OCI-LY7 (cell line): Measurements from ENCODE around the gene HECW1. TPM values are rescaled to one million over a fixed set of nuclear protein-coding genes. Genes with fewer than 3 reads are reported as not detected.

Experiments used
- BruUV-seq: library from RNA; stranded (reverse); fragments of 400-500 nt; replicated peaks from 2 replicates; lab custom pipeline; 2021; lab: Mats Ljungman, UMichigan
- CTCF ChIA-PET: fragments of 300-600 bp; sonication (Branson Sonifier 250); formaldehyde crosslinking; loops from one replicate; lab custom pipeline; 2022; ENCODE audit warnings: antibody characterized with exemption; ENCODE audit not compliant: unreplicated experiment; lab: Charles Lee
- POLR2A ChIA-PET: fragments of 300-600 bp; sonication (Branson Sonifier 250); formaldehyde crosslinking; loops from one replicate; lab custom pipeline; 2022; ENCODE audit warnings: antibody characterized with exemption; lab: Charles Lee
- DNase-seq: peaks from one replicate; pipeline ENCODE4 v3.0.0-alpha.2; 2015; ENCODE audit warnings: low spot score
- H2AFZ ChIP-seq: fragments of 200-600 bp; sonication (generic), shearing (Covaris generic); 2 replicates; pipeline ENCODE4 v1.6.1; 2014; ENCODE audit warnings: mild to moderate bottlenecking, antibody characterized with exemption, low read length, moderate library complexity
- H3K27ac ChIP-seq: fragments of 200-600 bp; sonication (generic); 2 replicates; pipeline ENCODE4 v1.5.1; 2014; ENCODE audit warnings: mixed run types, low read depth, mild to moderate bottlenecking, moderate library complexity, low read length, inconsistent platforms; ENCODE audit not compliant: poor library complexity, severe bottlenecking
- H3K36me3 ChIP-seq: fragments of 200-600 bp; sonication (generic); 2 replicates; pipeline ENCODE4 v1.6.1; 2014; ENCODE audit warnings: mild to moderate bottlenecking, antibody characterized with exemption, low read length, moderate library complexity, mixed read lengths; ENCODE audit not compliant: insufficient read depth
- H3K4me1 ChIP-seq: fragments of 200-600 bp; sonication (generic); 2 replicates; pipeline ENCODE4 v1.5.1; 2014; ENCODE audit warnings: mild to moderate bottlenecking, low read length; ENCODE audit not compliant: insufficient read depth, poor library complexity, severe bottlenecking
- H3K4me2 ChIP-seq: fragments of 200-600 bp; sonication (generic); 2 replicates; pipeline ENCODE4 v1.6.1; 2014; ENCODE audit warnings: mild to moderate bottlenecking, low read length
- H3K4me3 ChIP-seq: fragments of 200-600 bp; sonication (generic); 2 replicates; pipeline ENCODE4 v1.5.1; 2014; ENCODE audit warnings: mild to moderate bottlenecking, low read depth, low read length; ENCODE audit not compliant: poor library complexity, severe bottlenecking
- H3K79me2 ChIP-seq: fragments of 200-600 bp; sonication (generic); 2 replicates; pipeline ENCODE4 v1.6.1; 2016; ENCODE audit warnings: low read depth, mild to moderate bottlenecking, low read length, moderate library complexity, mixed read lengths; ENCODE audit not compliant: insufficient read depth
- H3K9me2 ChIP-seq: fragments of 200-600 bp; sonication (generic); 2 replicates; pipeline ENCODE4 v1.6.1; 2016; ENCODE audit warnings: mild to moderate bottlenecking, low read length, mixed read lengths; ENCODE audit not compliant: insufficient read depth
- H3K9me3 ChIP-seq: fragments of 200-600 bp; sonication (generic); 2 replicates; pipeline ENCODE4 v1.6.1; 2014; ENCODE audit warnings: mild to moderate bottlenecking, mixed run types, low read length, mixed read lengths
- H4K20me1 ChIP-seq: fragments of 200-600 bp; sonication (generic); 2 replicates; pipeline ENCODE4 v1.6.1; 2014; ENCODE audit warnings: mild to moderate bottlenecking, antibody characterized with exemption, low read length, moderate library complexity, mixed read lengths; ENCODE audit not compliant: insufficient read depth
- EZH2phosphoT487 ChIP-seq: fragments of 200-600 bp; sonication (generic); IDR thresholded peaks from 2 replicates; pipeline ENCODE4 v1.6.1; 2018; ENCODE audit warnings: low read depth, borderline replicate concordance, mild to moderate bottlenecking, mixed run types, antibody characterized with exemption, low read length, moderate library complexity, mixed read lengths
- intact Hi-C: fragments of 100-400 bp; cut with micrococcal nuclease; formaldehyde crosslinking; loops from one replicate; pipeline ENCODE4 v1.10.0; 2022; ENCODE audit not compliant: unreplicated experiment
- total RNA-seq, 2 experiments: library from RNA; depleted of rRNA in 1 of 2; stranded (reverse); fragments of >200 nt in 1 of 2; shearing (Covaris generic) in 1 of 2; gene quantifications; 2 replicates each; pipeline ENCODE4 v1.2.3, GENCODE V29; 2014 to 2022
- TF ChIP-seq, protein P1 (sequence below): fragments of 200-600 bp; sonication (generic); conservative IDR thresholded peaks from 2 replicates; pipeline ENCODE4 v1.5.1; 2014; ENCODE audit warnings: mild to moderate bottlenecking, antibody characterized with exemption, low read length, moderate library complexity, mixed read lengths

Gene HECW1
- total RNA-seq, 2 experiments from 2014 or later, result 2.0 TPM

DNA sequence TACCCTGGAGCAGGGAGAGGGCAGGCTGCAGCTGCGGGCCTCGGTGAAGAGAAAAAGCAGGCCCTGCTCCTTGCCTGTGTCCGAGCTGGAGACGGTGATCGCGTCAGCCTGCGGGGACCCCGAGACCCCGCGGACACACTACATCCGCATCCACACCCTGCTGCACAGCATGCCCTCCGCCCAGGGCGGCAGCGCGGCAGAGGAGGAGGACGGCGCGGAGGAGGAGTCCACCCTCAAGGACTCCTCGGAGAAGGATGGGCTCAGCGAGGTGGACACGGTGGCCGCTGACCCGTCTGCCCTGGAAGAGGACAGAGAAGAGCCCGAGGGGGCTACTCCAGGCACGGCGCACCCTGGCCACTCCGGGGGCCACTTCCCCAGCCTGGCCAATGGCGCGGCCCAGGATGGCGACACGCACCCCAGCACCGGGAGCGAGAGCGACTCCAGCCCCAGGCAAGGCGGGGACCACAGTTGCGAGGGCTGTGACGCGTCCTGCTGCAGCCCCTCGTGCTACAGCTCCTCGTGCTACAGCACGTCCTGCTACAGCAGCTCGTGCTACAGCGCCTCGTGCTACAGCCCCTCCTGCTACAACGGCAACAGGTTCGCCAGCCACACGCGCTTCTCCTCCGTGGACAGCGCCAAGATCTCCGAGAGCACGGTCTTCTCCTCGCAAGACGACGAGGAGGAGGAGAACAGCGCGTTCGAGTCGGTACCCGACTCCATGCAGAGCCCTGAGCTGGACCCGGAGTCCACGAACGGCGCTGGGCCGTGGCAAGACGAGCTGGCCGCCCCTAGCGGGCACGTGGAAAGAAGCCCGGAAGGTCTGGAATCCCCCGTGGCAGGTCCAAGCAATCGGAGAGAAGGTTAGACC lies 332.5 kb downstream of the HECW1 start:
- POLR2A ChIA-PET, result no interaction called here
- H3K9me3 ChIP-seq, result no peaks in the 10 kb centered on the region
- H4K20me1 ChIP-seq, result no peaks in the 10 kb centered on the region
- H3K4me3 ChIP-seq, result no peak overlapping the region
- DNase-seq, result no peak
- TF ChIP-seq, protein P1, sequence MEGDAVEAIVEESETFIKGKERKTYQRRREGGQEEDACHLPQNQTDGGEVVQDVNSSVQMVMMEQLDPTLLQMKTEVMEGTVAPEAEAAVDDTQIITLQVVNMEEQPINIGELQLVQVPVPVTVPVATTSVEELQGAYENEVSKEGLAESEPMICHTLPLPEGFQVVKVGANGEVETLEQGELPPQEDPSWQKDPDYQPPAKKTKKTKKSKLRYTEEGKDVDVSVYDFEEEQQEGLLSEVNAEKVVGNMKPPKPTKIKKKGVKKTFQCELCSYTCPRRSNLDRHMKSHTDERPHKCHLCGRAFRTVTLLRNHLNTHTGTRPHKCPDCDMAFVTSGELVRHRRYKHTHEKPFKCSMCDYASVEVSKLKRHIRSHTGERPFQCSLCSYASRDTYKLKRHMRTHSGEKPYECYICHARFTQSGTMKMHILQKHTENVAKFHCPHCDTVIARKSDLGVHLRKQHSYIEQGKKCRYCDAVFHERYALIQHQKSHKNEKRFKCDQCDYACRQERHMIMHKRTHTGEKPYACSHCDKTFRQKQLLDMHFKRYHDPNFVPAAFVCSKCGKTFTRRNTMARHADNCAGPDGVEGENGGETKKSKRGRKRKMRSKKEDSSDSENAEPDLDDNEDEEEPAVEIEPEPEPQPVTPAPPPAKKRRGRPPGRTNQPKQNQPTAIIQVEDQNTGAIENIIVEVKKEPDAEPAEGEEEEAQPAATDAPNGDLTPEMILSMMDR, result no peak
- TF ChIP-seq EZH2phosphoT487, result no peak
- H3K4me2 ChIP-seq, result no peak overlapping the region
- H2AFZ ChIP-seq, result no peak overlapping the region
- no peaks in the 10 kb centered on the region for H3K79me2 ChIP-seq
- H3K36me3 ChIP-seq, result no peaks in the 10 kb centered on the region
- CTCF ChIA-PET, result no interaction called here
- no peak overlapping the region for H3K27ac ChIP-seq
- H3K4me1 ChIP-seq, result no peaks in the 10 kb centered on the region
- H3K9me2 ChIP-seq, result no peaks in the 10 kb centered on the region
- intact Hi-C loops, result loop anchor here (10.0 kb wide), 1 partner anchor 260 kb away; no protein-coding TSS in a partner anchor
- BruUV-seq, result no TSS peak

DNA sequence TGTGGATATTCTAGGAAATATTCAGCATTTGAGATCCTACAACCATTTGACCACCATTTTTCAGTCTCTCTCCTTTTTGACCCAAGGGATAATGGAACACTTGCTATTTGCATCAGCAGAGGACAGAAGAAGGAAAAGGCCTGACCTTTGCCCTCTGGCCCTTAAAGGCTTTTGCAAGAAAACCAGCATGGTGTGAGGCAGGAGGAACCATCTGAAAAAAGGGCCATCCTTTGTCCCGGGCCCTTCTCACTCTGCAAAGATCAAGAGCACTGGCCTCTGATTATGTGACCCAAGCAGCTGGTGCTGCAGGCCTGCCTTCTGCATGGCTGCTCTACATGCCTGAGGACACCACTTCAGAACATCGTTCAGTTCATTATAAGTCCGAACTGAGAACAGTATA lies 337.1 kb downstream of the HECW1 start:
- TF ChIP-seq EZH2phosphoT487, result no peak
- TF ChIP-seq, protein P1, result no peak
- Histone ChIP-seq H2AFZ (no peak overlapping the region), H3K4me3 (no peak overlapping the region), H3K4me2 (no peak overlapping the region), H3K9me3 (no peaks in the 10 kb centered on the region), H3K4me1 (no peaks in the 10 kb centered on the region), H3K79me2 (no peaks in the 10 kb centered on the region), H3K9me2 (no peaks in the 10 kb centered on the region), H3K36me3 (no peaks in the 10 kb centered on the region), H3K27ac (no peak overlapping the region), H4K20me1 (no peaks in the 10 kb centered on the region)
- no peak for DNase-seq
- BruUV-seq, result no TSS peak
- intact Hi-C loops, result loop anchor here (10.0 kb wide), 1 partner anchor 255 kb away; no protein-coding TSS in a partner anchor
- ChIA-PET POLR2A (no interaction called here), CTCF (no interaction called here)

DNA sequence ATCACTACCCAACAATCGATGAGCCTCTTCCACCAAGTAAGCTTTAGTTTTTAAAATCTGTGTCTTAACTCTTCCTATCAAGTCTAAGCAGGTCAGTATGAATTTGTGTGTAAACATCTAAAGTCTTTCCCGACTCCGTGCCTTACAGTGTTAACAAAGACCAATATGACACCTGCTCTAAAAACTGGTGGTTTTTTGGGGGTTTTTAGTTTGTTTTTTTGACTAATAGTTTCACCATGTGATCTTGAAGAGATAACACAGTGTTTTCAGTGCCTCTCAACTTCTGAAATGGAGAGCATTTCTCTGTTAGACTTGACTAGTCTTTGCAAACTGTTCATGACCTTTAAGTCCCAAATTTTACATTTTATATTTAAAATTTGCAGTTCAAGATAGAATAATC lies 338.4 kb downstream of the HECW1 start:
- H3K4me2 ChIP-seq, result no peak overlapping the region
- H3K9me3 ChIP-seq, result no peaks in the 10 kb centered on the region
- no peaks in the 10 kb centered on the region for H3K79me2 ChIP-seq
- no TSS peak for BruUV-seq
- no peak overlapping the region for H3K27ac ChIP-seq
- ChIA-PET POLR2A (interaction anchor here (1.1 kb wide), 1 partner anchor 14 kb away, joined by 3 read pairs; no protein-coding TSS in a partner anchor), CTCF (no interaction called here)
- intact Hi-C loops, result loop anchor here (10.0 kb wide), 3 partner anchors 274 to 1506 kb away; partner anchors contain the start of gene COA1
- H3K4me1 ChIP-seq, result no peaks in the 10 kb centered on the region
- H3K9me2 ChIP-seq, result no peaks in the 10 kb centered on the region
- H2AFZ ChIP-seq, result no peak overlapping the region
- no peak for DNase-seq
- no peaks in the 10 kb centered on the region for H4K20me1 ChIP-seq
- TF ChIP-seq, protein P1, result no peak
- TF ChIP-seq EZH2phosphoT487, result no peak
- no peaks in the 10 kb centered on the region for H3K36me3 ChIP-seq
- no peak overlapping the region for H3K4me3 ChIP-seq
